Activated CD4-positive, alpha-beta T cell treated with anti-CD3 and anti-CD28 coated beads, Interleukin-2, amount 50 U/mL, for 1 hour (primary cell): Measurements from ENCODE around the gene DHRS1.

Source experiments
- DNase-seq: peaks from one replicate; pipeline ENCODE4 v3.0.0-alpha.2; 2020

The DHRS1 gene

DNA sequence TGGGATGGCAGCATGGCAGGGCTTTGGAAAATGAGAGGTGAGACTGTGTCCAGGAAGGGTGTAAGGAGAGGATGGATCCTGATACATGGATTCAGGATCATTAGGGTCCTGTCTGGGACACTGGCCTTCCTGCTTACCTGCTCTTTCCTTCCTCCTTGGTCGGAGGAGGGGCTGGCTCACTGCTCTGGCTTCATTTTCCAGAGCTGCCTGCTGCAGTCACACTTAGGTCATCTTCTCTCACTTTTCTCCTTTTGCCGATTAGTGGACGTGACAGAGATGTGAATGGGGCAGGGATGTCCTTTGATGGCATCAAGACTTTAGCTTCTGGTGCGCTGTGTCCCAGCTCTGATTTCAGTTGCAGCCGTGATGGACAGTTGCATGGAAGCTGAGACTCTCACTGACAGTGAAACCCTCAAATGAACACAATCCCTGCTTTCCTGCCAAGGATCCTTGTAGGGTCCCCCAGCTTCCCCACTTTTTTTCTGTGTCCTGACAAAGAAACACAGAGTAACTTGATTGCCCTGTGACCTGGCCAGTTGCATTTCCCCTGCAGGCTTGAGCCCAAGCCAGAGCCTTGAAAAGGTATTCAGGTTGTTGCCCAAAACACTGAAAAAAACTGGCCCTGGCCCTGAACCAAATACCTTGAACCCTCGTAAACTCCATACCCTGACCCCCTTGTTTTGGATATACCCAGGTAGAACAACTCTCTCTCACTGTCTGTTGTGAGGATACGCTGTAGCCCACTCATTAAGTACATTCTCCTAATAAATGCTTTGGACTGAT is 9.0 kb upstream of the DHRS1 start:
- DNase-seq, result no peak

DNA sequence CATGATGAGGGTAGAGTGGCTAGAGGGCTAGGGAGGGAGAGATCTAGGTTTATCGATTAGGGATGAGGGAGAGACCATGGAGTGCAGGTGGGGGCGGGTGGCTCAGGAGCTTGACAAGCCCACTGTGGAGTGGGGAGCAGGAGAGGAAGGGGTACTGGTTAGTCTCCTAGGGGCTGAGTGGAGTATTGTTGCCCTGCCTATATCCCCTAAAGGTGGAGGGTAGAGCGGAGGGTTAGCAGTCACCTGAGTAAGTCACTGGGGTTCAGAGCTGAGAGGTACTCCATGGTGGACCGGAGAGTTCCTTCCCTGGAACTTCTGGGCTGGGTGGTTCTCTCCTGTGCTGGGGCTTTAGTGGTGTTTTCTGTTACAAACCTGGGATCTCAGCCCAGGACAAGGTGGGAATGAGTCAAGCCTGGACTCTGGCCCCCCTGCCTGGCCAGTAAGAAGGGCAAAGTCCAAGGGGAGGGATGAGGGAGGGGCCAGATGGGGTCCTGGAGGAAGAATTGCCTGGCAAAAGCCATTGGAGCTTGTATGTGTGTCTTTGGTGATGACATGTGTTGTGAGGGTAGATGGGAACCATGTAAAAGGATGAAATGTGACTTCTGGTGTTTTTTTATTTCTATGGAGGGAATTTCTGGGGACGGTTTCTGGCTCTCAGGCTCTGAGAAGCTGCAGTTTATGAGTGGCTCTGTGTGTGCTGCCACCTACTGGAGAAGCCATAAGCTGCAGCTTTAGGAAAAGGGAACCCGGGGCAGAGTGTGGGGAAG is 8.2 kb upstream of the DHRS1 start, which contains the start of gene CIDEB:
Gene CIDEB (minus strand): TSS at position 403 of the 767 bp plus-strand sequence. CDS start 119 bp downstream, at position 284.
- DNase-seq, result peak; percentile 57

GRCh38 chr14:24307156-24307574 is 7.6 kb upstream of the DHRS1 start:
- DNase-seq, result no peak

GRCh38 chr14:24304019-24304387 is 4.4 kb upstream of the DHRS1 start:
- no peak for DNase-seq

GRCh38 chr14:24300326-24300980 is 873 bp upstream of the DHRS1 start:
- no peak for DNase-seq

- DNase-seq, result no peak
Observed at GRCh38 chr14:24298892-24299254, 707 bp downstream of the DHRS1 start.

- DNase-seq, result no peak
Observed at GRCh38 chr14:24297190-24297964, 2.2 kb downstream of the DHRS1 start.

DNA sequence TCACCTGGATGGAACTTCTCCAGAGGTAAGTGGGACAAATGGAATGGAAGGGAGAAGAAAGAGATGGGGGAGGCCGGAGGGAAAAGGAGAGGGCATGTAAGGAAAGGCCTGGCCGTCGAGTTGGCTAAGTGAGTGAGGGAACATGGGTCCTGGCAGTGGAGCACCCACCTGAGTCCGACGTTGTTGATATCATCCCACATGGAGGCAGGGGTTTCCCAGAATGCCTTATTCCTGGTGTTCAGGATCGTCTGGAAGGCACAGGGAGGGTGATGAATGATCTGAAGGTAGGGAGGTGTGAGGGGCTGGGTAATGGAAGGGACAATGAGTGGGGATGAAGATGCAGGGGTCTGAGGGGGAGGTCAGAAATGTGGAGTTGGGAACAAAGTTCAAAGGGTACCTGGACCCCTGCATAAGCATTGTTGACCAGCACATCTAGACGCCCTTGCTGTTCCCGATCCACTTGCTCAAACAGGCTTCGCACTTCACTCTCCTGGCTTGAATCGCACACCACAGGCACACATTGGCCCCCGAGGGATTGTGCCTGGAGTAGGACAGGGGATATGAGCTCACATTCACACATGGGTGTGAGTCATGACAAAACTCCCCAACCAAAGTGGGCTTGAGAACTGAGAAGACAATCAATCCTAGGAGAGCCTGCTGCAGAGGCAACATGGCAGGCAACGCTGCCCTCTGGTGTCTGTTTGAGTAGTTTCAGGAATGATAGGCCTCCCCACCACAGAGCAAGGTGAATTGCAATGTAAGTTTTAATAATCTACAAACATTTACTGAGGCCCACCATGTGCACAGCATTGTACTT is 3.0 kb downstream of the DHRS1 start:
- DNase-seq, result peak; percentile 69

GRCh38 chr14:24293525-24293924 is 6.1 kb downstream of the DHRS1 start:
- no peak for DNase-seq

DNA sequence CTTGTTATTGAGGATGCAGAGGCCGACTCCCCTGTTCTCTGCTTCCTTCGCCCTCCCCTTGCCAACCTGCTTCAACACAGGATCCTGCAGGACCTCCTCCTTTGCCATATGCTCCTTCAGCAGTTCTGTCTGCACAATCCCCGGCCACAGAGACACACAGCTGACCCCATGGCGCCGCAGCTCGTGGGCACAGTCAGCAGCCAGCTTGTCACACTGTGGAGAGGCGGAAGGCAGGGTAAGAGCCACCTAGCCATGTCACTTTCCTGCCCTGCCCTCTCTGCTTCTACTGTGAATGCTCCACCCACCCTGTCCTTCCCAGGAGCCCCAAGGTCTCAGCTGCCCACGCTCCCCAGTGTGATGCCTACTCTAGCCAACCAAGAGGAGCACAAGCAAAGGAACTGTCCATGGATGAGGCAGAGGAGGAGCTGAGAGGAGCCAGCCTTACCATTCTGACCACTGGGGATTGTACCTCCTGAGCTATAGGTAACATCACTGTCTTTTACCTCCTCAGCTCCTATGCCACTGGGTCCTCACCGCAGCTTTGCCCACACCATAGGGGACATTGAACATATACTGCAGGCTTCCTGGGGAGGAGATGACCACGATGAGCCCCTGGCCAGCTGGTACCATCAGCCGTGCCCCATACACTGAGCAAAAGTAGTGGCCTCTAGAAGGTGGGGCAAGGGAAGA is 7.3 kb downstream of the DHRS1 start:
- no peak for DNase-seq

DNA sequence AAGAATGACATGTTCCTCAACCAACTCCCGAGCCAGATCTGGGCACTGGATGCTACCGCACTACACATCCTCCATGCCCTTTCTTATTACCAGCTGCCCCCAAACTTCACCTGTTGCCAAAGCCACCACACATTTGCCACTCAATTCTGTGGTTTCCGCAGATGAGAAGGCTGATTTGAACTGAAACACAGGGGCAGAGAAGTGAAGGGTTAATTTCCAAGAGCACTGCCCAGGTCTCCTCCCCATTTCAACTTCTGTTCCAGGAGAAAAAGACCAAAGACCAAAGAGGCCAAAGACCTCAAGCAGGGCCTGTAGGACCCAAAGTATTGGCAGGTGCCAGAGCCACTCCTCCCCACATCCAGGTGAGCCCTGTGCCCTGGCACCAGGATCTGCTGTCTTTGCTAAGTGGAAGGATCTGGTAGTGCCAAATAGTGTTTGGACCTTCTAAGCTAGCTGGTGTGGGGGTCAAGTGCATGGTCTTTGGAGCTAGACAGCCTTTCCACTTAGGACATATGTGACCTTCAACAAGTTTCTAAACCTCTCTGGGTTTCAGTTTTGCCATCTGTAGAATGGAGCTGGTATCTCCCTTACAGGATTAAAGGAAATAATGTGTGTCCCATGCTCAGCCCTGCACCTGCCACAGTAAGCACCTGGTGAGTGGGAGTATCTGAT is 8.0 kb downstream of the DHRS1 start:
- DNase-seq, result no peak

DNA sequence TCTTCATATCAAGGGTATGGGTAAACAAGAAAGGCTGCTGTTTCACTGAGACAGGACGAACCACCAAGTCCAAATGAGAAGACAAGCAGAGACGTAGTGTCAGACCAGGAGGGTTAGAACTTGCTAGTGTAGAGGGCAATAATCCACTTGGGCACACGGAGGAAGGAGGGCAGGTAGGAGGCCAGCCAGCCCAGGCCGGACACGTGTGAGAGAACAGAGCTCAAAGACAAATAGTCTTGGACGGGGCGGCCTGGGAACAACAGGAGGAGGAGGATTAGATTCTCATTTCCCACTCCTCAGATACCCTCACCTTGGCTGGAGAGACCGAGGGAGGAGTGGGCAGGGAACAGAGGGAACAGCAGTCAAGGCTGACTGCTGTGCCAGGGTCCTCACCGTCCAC is 8.8 kb downstream of the DHRS1 start:
- no peak for DNase-seq

- no peak for DNase-seq
Observed at GRCh38 chr14:24289649-24290280, 9.8 kb downstream of the DHRS1 start.

DNA sequence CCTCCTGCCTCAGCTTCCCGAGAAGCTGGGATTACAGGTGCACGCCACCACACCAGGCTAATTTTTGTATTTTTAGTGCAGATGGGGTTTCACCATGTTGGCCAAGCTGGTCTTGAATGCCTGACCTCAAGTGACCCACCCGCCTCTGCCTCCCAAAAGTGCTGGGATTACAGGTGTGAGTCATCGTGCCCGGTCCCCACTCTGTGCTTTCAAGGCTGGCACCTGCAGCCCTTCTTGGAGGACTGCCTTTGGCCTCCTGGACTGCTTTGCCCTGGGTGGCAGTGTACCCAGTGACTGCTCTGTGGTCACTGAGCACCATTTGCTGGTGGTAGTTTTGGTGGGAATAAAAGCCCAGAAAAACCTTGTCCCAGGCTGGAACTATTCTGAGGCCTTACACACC is 12.6 kb downstream of the DHRS1 start:
- no peak for DNase-seq

DNA sequence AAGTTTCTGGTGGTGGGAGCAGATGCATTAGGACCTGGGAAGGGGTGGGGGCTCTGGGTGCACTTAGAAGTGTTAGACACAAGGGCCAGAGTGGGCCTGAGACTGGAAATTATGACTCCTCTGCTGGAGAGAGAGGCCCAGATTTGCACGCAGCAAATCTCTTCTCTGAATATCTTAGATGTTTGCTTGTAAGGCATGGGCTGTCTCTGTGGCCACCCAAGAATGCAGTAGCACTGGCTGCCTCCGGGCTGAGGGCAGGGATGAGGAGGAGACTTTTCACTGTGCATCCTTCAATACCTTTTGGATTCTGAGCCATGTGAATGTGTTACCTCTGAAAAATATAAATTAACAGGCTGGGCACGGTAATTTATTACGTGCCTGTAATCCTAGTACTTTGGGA is 14.2 kb downstream of the DHRS1 start:
- no peak for DNase-seq

DNA sequence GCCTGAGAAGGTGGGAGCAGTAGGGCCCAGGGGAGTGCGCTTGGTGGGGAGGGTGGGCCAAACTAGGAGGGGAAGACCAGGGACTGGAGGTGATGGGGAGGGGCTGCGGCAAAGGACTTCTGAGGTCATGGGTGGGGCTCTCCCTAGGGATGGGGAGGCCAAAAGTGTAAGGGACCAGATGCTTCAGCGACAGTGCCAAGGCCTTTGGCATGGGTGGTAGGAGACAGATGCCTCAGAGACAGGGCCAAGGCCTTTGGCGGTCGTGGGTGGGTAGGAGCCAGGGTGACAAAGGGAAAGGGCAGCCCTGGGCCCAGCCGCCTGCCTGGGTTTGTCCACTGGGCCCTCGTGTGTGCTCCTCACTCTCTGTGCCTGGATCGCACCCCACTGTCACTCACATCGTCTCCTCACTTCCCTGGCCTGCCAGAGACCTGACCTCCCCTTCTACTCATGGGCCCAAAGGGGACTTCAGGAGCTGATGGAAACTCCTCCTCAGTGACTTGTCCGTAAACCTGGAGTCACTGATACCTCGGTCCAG is 15.0 kb downstream of the DHRS1 start:
- DNase-seq, result no peak

GRCh38 chr14:24283796-24284460 is 15.7 kb downstream of the DHRS1 start:
- DNase-seq, result no peak

DNA sequence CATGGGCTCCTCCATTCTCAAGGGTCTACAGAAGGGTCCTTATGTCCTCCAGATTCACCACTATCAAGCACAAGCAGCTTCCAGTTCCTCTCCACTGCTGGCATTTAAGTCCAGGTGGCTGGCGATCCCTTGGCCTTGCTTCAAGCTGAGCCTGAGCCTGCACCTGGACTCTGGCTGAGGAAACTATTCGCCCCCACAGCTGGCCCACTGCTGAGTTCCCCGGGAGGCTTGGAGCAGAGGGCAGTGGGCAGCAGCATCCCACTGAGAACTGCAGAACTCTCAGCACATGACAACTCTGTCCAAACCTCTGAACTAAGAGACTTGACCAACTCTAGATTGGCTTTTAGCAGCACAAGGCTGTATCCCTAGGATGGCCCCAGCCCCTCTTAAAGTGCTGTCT is 16.8 kb downstream of the DHRS1 start:
- DNase-seq, result no peak

DNA sequence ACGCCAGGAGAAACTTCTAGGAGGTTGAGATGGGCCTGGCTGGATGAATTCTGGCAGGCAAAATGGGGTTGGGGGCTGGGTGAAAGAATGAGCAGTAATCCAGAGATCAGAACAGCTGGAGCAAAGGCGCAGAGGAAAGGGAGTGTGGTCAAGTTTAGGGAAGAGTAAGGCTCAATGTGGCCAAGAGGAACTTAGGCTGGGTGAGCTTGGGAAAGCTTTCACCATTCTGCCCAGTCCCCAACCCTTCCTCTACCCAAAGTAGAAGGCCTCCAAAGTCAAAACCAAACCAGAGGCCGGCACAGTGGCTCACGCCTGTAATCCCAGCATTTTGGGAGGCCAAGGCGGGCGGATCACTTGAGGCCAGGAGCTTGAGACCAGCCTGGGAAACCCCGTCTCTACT is 17.9 kb downstream of the DHRS1 start:
- no peak for DNase-seq
